Activated naive CD4-positive, alpha-beta T cell treated with anti-CD3 and anti-CD28 coated beads for 36 hours (primary cell): ENCODE results near the gene CD1B. TPM values are rescaled to one million over a fixed set of nuclear protein-coding genes. Genes with fewer than 3 reads are reported as not detected.
"Not testable (repeated sequence)": the region's sequence is repeated elsewhere in the genome, so short reads cannot be mapped to it uniquely, and the experiment has no call there.

Experiments used
- CTCF ChIA-PET: fragments of 350-600 bp; sonication (Branson Sonifier 250); formaldehyde crosslinking; loops from one replicate; lab custom pipeline; 2021; ENCODE audit warnings: antibody characterized with exemption; lab: Charles Lee
- DNase-seq: peaks from one replicate; pipeline ENCODE4 v3.0.0-alpha.2; 2020
- H3K27ac Mint-ChIP-seq: one replicate; pipeline ENCODE4 v1.8.0; 2021; ENCODE audit warnings: mild to moderate bottlenecking, mixed read lengths
- H3K27me3 Mint-ChIP-seq: one replicate; pipeline ENCODE4 v1.8.0; 2021; ENCODE audit warnings: low read depth, mixed read lengths
- H3K36me3 Mint-ChIP-seq: one replicate; pipeline ENCODE4 v1.8.0; 2021; ENCODE audit warnings: low read depth, mixed read lengths
- H3K4me1 Mint-ChIP-seq: one replicate; pipeline ENCODE4 v1.8.0; 2021; ENCODE audit warnings: low read depth, mixed read lengths
- H3K4me3 Mint-ChIP-seq: one replicate; pipeline ENCODE4 v1.8.0; 2021; ENCODE audit warnings: mild to moderate bottlenecking, moderate library complexity, mixed read lengths
- H3K9me3 Mint-ChIP-seq: one replicate; pipeline ENCODE4 v1.8.0; 2021; ENCODE audit warnings: mixed read lengths
- intact Hi-C: fragments of 100-400 bp; cut with micrococcal nuclease; formaldehyde crosslinking; loops from one replicate; pipeline ENCODE4 v1.15.1; 2023
- total RNA-seq, 2 experiments: library from RNA; stranded (reverse); gene quantifications; one replicate each; pipeline ENCODE4 v1.2.3, GENCODE V29; 2021

The CD1B gene
- total RNA-seq, 2 experiments from 2014 or later = not detected

DNA sequence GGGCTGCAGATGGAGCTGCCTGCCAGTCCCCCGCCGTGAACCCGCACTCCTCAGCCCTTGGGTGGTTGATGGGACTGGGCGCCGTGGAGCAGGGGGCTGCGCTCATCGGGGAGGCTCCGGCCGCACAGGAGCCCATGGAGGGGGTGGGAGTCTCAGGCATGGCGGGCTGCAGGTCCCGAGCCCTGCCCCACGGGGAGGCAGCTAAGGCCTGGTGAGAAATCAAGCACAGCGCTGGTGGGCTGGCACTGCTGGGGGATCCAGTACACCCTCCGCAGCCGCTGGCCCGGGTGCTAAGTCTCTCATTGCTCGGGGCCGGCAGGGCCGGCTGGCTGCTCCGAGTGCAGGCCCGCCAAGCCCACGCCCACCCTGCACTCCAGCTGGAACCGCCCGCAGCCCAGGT, 17.6 kb upstream of the CD1B start:
- H3K27me3 Mint-ChIP-seq, CTCF ChIA-PET, H3K27ac Mint-ChIP-seq: not testable (repeated sequence)

DNA sequence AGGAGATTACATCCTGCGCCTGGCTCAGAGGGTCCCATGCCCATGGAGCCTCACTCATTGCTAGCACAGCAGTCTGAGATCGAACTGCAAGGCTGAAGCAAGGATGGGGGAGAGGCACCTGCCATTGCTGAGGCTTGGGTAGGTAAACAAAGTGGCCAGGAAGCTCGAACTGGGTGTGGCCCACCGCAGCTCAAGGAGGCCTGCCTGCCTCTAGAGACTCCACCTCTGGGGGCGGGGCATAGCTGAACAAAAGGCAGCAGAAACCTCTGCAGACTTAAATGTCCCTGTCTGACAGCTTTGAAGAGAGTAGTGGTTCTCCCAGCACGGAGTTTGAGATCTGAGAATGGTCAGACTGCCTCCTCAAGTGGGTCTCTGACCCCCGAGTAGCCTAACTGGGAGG, 5.1 kb upstream of the CD1B start:
- DNase-seq, H3K4me3 Mint-ChIP-seq, H3K36me3 Mint-ChIP-seq, H3K27ac Mint-ChIP-seq, intact Hi-C loops, H3K4me1 Mint-ChIP-seq, CTCF ChIA-PET: not testable (repeated sequence)
- H3K27me3 Mint-ChIP-seq = peaks cover 11% of the 10 kb centered on the region
- peaks cover 11% of the 10 kb centered on the region for H3K9me3 Mint-ChIP-seq

More for the DNA sequence above, 17.6 kb upstream of the CD1B start:
- H3K4me3 Mint-ChIP-seq, DNase-seq, H3K36me3 Mint-ChIP-seq, intact Hi-C loops, H3K9me3 Mint-ChIP-seq, H3K4me1 Mint-ChIP-seq: not testable (repeated sequence)

DNA sequence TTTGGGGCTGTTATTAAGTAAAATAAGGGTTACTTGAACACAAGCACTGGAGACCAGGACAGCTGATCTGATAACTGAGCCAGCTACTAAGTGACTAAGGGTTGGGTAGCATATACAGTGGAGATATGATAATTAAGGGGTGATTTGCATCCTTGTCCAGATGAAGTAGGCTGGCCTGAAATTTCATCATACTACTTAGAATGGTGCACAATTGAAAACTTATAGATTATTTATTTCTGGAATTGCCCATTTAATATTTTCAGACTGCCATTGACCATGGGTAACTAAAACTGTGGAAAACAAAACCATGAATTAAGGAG, 3.8 kb upstream of the CD1B start:
- Mint-ChIP-seq H3K4me1 (no peaks in the 10 kb centered on the region), H3K4me3 (no peak overlapping the region), H3K36me3 (no peaks in the 10 kb centered on the region), H3K9me3 (peaks cover 4% of the 10 kb centered on the region), H3K27me3 (peaks cover 11% of the 10 kb centered on the region), H3K27ac (no peak overlapping the region)
- CTCF ChIA-PET = no interaction called here
- no peak for DNase-seq
- intact Hi-C loops = no loop called here

DNA sequence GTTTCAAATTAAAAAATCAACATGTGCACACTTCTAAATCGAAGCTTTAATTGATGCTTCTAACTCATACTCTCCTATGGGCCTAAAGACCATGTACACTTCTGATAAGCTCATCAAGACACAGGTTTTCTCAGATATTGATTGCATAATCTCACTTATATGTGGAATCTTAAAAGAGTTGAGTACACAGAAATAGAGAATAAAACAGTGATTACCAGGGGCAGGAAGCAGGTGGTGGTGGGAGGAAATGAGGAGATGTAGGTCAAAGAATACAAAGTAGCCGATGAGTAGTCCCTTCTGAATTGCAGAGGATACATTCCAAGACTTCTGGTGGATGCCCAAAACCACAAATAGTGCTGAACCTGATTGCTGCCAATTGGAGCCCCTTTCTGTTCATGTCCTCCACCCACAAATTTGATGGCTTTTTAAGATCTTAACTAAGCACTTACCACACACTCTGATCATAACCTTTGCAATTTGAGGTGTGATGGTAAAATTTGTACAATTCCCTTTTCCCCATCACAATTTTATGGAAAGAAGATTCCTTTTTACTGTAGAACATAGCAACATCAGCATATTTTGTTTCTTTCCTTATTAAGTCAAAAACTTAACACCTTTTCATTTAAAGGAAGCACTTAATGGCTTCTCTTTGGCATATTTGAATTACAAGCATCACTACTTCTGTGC, 3.3 kb upstream of the CD1B start:
- H3K4me1 Mint-ChIP-seq = no peaks in the 10 kb centered on the region
- CTCF ChIA-PET = interaction anchor here (1.5 kb wide), 1 partner anchor 131 kb away, joined by 4 read pairs; no protein-coding TSS in a partner anchor
- no peak overlapping the region for H3K27ac Mint-ChIP-seq
- H3K27me3 Mint-ChIP-seq = peaks cover 11% of the 10 kb centered on the region
- no peaks in the 10 kb centered on the region for H3K36me3 Mint-ChIP-seq
- no peak overlapping the region for H3K4me3 Mint-ChIP-seq
- intact Hi-C loops = loop anchor here (5.0 kb wide), 1 partner anchor 87 kb away; no protein-coding TSS in a partner anchor
- DNase-seq = no peak
- peaks cover 3% of the 10 kb centered on the region for H3K9me3 Mint-ChIP-seq

DNA sequence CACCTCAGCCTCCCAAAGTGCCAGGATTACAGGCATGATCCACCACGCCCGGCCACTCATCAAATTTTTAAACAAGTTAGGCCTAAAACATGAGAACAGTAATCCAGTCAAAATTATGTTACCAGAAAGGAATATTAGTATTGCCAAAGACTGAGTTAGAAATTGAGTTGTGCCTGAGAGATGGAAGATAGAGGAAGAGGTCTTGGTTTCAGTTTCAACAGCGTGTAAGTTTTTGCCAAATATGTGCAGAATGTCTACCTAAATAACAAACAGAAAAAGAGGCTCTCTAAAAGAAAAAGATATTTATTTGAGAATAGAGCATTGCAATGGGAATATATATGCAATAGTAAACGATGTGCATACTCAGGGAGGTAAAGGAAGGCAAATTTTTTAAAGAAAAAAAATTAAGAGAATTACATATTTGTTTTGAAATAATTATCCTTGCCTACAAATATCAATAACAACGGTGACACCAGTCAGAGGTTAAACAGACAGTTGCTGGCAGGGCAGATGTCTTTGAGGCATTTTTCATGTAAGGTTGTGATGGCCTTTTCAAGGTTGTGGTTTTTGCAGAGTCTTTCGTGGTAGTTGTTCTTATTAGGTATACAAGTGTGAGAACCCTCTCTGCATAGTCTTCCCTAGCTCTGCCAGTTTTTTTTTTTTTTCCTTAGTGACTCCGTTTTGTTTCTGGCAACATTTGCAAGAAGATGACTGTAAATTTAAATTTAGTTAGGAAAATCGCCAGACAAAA, 2.2 kb upstream of the CD1B start:
- CTCF ChIA-PET = interaction anchor here (1.5 kb wide), 1 partner anchor 130 kb away, joined by 4 read pairs; no protein-coding TSS in a partner anchor
- no peak overlapping the region for H3K27ac Mint-ChIP-seq
- H3K36me3 Mint-ChIP-seq = no peaks in the 10 kb centered on the region
- no peak overlapping the region for H3K4me3 Mint-ChIP-seq
- no peak for DNase-seq
- H3K9me3 Mint-ChIP-seq = peaks cover 3% of the 10 kb centered on the region
- H3K4me1 Mint-ChIP-seq = no peaks in the 10 kb centered on the region
- H3K27me3 Mint-ChIP-seq = peaks cover 17% of the 10 kb centered on the region
- intact Hi-C loops = loop anchor here (5.0 kb wide), 1 partner anchor 86 kb away; no protein-coding TSS in a partner anchor

DNA sequence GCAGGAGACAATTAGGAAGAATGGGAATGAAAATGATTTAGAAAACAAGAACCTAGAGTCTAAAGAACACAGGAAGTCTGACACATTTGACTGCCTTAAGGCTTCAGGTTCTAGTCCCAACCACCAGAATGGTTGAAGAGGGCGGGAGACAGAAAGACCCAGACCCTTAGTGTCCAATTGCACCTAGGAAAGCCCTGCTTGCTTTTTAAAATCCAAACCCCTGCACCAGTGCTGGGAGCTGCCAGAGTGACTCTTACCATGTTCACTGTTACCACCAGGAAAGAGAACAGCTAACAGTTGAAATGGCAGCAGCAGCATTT, 265 bp downstream of the CD1B start:
- Mint-ChIP-seq H3K9me3 (no peaks in the 10 kb centered on the region), H3K36me3 (no peaks in the 10 kb centered on the region), H3K27me3 (peaks cover 18% of the 10 kb centered on the region), H3K4me1 (no peaks in the 10 kb centered on the region), H3K27ac (no peak overlapping the region), H3K4me3 (no peak overlapping the region)
- intact Hi-C loops = loop anchor here (5.0 kb wide), 1 partner anchor 84 kb away; no protein-coding TSS in a partner anchor
- DNase-seq = no peak
- CTCF ChIA-PET = interaction anchor here (0.6 to 2.1 kb wide), 2 partner anchors 127 kb away, joined by 3 to 17 read pairs; no protein-coding TSS in a partner anchor

DNA sequence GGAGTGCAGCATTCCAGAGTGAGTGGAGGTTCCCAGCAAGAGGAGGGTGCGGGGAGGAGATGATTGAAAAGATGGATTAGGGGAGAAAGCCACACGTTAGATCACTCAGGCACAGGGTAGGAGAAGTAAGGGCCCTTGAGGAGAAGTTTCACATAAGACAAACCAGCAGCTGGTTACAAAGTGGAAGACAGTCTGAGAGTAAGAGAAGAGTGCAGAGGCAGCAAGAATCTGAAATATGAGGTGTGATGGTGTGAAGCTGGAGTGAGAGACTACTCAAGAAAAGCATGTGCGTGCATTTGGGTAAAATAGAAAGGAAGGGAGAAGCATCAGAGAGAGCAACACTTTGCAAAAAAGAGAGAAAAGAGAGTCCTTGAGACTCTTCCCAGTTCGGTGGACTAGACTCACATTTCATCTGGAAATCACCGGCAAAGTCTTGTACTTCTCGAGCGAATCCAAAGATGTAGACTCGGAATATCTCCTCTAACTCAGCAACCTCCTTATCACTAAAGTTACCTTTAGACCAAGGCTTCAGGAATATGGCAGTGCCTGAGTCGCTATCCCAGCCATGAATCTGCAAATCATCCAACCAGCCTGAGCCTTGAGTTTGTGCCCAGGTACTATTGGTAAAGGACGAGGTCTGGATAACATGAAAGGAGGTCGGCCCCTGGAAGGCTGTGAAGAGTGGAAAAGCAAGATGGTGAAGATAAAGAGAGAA, 783 bp downstream of the CD1B start:
- H3K36me3 Mint-ChIP-seq = no peaks in the 10 kb centered on the region
- H3K9me3 Mint-ChIP-seq = no peaks in the 10 kb centered on the region
- no peak overlapping the region for H3K27ac Mint-ChIP-seq
- CTCF ChIA-PET = interaction anchor here (0.8 to 2.1 kb wide), 4 partner anchors 9 to 129 kb away, joined by 3 to 17 read pairs (median 5); no protein-coding TSS in a partner anchor
- no peak for DNase-seq
- no peaks in the 10 kb centered on the region for H3K4me1 Mint-ChIP-seq
- H3K4me3 Mint-ChIP-seq = no peak overlapping the region
- intact Hi-C loops = loop anchor here (5.0 kb wide), 1 partner anchor 83 kb away; no protein-coding TSS in a partner anchor
- peaks cover 18% of the 10 kb centered on the region for H3K27me3 Mint-ChIP-seq

DNA sequence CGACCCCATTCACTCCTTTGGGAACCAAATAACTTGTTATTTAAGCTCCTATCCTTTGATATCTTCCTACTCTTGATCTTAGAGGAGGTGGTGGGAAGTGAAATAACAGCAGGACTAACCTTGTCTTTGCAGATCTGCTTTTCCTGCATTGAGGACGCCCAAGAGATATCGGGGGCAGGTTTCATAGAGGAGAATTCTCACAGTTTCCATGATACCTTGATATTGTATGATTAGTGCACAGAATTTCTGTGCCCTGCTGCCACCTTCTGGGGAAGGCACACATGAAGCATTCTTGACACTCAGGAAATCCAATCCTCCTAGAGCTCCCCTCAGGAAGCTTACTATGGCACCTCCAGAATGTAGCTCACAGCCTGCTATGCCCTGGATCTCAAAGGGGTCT, 1.6 kb downstream of the CD1B start:
- DNase-seq = peak; percentile 17

DNA sequence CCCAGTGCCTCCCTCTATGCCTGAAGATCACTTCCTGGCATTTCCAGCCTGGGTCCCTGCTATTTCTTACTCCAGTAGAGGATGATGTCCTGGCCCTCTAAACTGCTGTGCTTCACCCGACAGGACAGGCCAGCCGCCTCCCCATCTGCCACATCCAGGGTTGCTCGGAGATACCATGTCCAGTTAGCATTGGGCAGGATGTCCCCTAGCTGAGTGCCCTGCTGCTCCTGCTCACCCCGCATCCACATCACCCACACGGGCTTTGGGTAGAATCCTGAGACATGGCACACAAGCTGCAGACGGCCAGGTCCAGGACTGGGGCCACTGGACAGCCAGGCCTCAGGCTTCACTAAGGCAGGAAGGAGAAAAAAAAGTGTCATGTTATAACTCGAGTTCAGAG, 2.0 kb downstream of the CD1B start:
- Mint-ChIP-seq H3K27me3 (peaks cover 17% of the 10 kb centered on the region), H3K36me3 (no peaks in the 10 kb centered on the region), H3K27ac (no peak overlapping the region), H3K4me3 (no peak overlapping the region), H3K9me3 (no peaks in the 10 kb centered on the region), H3K4me1 (no peaks in the 10 kb centered on the region)
- no peak for DNase-seq
- CTCF ChIA-PET = interaction anchor here (2.1 kb wide), 1 partner anchor 125 kb away, joined by 17 read pairs; no protein-coding TSS in a partner anchor
- intact Hi-C loops = loop anchor here (1.0 kb wide), 1 partner anchor 125 kb away; no protein-coding TSS in a partner anchor

More for the DNA sequence above, 1.6 kb downstream of the CD1B start:
- H3K27ac Mint-ChIP-seq = no peak overlapping the region
- intact Hi-C loops = loop anchor here (1.0 to 5.0 kb wide), 2 partner anchors 82 to 125 kb away; no protein-coding TSS in a partner anchor
- H3K4me3 Mint-ChIP-seq = no peak overlapping the region
- H3K9me3 Mint-ChIP-seq = no peaks in the 10 kb centered on the region
- H3K27me3 Mint-ChIP-seq = peaks cover 18% of the 10 kb centered on the region
- CTCF ChIA-PET = interaction anchor here (0.8 to 2.1 kb wide), 4 partner anchors 10 to 128 kb away, joined by 3 to 17 read pairs (median 5); no protein-coding TSS in a partner anchor
- H3K4me1 Mint-ChIP-seq = no peaks in the 10 kb centered on the region
- H3K36me3 Mint-ChIP-seq = no peaks in the 10 kb centered on the region

DNA sequence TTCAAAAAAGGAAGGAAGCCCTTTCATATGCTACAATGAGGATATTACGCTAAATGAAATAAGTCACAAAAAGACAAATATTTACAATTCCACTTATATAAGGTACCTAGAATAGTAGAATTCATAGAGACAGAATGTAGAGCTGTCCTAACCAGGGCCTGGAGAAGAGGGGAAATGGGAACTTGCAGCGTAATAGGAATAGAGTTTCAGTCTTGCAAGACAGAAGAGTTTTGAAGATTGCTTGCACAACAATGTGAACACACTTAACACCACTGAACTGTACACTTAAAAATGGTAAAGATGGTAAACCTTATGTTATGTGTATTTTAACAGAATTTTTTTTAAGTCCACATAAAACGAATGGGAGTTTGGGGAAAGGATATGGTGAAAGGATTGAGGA, 2.9 kb downstream of the CD1B start:
- H3K4me3 Mint-ChIP-seq = no peak overlapping the region
- no peaks in the 10 kb centered on the region for H3K4me1 Mint-ChIP-seq
- no peak for DNase-seq
- H3K27ac Mint-ChIP-seq = no peak overlapping the region
- CTCF ChIA-PET = no interaction called here
- no peaks in the 10 kb centered on the region for H3K36me3 Mint-ChIP-seq
- intact Hi-C loops = no loop called here
- no peaks in the 10 kb centered on the region for H3K9me3 Mint-ChIP-seq
- H3K27me3 Mint-ChIP-seq = peaks cover 16% of the 10 kb centered on the region

DNA sequence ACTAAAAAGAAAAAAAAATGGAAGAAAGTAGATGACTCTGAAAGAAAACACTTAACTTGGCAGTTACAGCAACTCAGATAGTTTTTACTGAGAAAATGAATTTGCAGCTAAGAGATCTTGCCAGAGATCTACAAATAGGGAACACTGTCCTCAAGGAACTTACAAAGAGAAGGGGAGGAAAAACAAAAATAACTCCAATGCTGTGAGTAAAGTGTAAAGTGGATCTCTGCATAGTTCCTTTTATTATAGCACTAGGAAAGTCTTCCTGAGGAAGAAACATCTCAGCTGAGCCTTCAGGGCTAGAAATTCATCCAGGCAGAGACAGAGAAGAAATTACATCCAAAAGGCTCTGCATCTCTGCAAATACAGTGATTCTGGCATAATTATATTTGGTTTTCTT, 3.9 kb downstream of the CD1B start:
- H3K4me3 Mint-ChIP-seq = no peak overlapping the region
- no peak for DNase-seq
- peaks cover 21% of the 10 kb centered on the region for H3K27me3 Mint-ChIP-seq
- H3K9me3 Mint-ChIP-seq = no peaks in the 10 kb centered on the region
- H3K4me1 Mint-ChIP-seq = no peaks in the 10 kb centered on the region
- H3K27ac Mint-ChIP-seq = no peak overlapping the region
- CTCF ChIA-PET = no interaction called here
- H3K36me3 Mint-ChIP-seq = no peaks in the 10 kb centered on the region
- intact Hi-C loops = no loop called here

DNA sequence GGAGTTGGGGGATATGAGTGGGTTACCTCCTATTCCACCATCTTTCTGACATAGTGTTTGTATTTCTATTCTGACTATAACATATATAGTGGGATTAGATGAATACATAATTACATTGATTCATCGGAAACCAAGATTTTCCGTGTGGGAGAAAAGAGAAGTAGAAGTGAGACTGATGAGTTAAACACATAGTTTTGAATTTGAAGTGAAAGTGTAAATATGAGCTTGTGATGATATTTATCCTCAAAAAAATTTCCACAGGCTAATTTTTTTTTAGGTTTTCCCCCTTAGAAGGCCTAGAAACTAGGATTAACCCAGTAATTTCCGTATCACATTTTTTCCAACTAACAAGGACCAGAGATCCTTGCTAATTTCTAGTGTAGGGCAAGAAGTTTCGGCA, 6.9 kb downstream of the CD1B start:
- no peak for DNase-seq
- no peaks in the 10 kb centered on the region for H3K4me1 Mint-ChIP-seq
- CTCF ChIA-PET = no interaction called here
- H3K9me3 Mint-ChIP-seq = no peaks in the 10 kb centered on the region
- intact Hi-C loops = no loop called here
- H3K36me3 Mint-ChIP-seq = no peaks in the 10 kb centered on the region
- peaks cover 26% of the 10 kb centered on the region for H3K27me3 Mint-ChIP-seq
- no peak overlapping the region for H3K27ac Mint-ChIP-seq
- H3K4me3 Mint-ChIP-seq = no peak overlapping the region
